ENCODE results near the gene S100A2.

DNA sequence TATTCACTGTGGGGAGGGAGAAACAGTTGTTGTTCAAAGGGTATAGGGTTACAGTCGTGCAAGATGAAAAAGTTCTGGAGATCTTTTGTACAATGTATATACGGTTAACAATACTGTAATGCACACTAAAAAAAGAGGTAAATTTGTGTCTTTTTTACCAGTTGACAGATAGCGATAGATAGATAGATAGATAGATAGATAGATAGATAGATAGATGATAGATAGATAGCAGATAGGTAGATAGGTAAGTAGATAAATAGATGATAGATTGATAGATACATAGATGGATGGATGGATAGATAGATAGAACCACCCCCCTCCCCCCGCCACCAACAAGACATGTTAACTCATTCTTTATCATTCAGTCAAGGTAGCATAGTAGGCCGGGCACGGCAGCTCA is 37.1 kb upstream of the S100A2 start:
- TF ChIP-seq POLR2A (IDR thresholded peaks at IDR 0.05): no peak
- TF ChIP-seq, protein P1, sequence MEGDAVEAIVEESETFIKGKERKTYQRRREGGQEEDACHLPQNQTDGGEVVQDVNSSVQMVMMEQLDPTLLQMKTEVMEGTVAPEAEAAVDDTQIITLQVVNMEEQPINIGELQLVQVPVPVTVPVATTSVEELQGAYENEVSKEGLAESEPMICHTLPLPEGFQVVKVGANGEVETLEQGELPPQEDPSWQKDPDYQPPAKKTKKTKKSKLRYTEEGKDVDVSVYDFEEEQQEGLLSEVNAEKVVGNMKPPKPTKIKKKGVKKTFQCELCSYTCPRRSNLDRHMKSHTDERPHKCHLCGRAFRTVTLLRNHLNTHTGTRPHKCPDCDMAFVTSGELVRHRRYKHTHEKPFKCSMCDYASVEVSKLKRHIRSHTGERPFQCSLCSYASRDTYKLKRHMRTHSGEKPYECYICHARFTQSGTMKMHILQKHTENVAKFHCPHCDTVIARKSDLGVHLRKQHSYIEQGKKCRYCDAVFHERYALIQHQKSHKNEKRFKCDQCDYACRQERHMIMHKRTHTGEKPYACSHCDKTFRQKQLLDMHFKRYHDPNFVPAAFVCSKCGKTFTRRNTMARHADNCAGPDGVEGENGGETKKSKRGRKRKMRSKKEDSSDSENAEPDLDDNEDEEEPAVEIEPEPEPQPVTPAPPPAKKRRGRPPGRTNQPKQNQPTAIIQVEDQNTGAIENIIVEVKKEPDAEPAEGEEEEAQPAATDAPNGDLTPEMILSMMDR (IDR thresholded peaks at IDR 0.05): no peak

All from esophagus squamous epithelium (tissue), 4 donors.